HG02884 (cell line): ENCODE measurements around the gene ZMAT3.
"Not testable (repeated sequence)": the region's sequence is repeated elsewhere in the genome, so short reads cannot be mapped to it uniquely, and the experiment has no call there.

ENCODE experiments used
- ATAC-seq: cut with Tn5 transposase; IDR thresholded peaks from one replicate; pipeline ENCODE4 v1.9.1; 2021; ENCODE audit warnings: mild to moderate bottlenecking, moderate library complexity; ENCODE audit not compliant: unreplicated experiment

ZMAT3 gene

DNA sequence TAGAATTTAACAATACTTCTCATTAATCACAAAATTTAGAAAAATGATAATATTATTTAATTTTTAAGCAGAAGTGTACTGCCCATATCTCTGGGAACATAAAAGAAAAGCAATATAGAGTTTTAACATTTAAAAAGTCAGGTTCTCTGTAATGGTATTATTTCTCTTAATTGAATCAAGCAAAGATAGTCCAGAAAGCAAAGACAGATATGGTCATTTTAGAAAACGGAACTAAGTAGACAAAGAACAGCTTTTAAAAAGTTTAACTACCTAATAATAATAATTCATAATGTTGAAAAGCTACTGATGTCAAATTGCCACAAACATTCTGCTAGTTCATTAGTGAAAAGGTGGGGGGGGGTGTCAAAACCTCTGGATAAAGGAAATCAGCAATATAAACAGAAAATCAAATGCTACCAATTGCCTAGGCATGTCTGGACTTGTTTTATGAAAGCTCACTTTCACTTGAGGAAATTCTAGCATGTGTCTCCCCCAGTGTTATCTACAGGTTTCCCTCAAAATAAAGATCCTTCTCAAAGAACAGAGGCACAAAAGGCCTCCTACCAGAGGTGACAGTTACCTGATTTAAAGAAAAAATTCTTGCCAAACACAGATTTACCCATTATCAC is 1.7 kb downstream of the ZMAT3 start:
- ATAC-seq, result no peak

DNA sequence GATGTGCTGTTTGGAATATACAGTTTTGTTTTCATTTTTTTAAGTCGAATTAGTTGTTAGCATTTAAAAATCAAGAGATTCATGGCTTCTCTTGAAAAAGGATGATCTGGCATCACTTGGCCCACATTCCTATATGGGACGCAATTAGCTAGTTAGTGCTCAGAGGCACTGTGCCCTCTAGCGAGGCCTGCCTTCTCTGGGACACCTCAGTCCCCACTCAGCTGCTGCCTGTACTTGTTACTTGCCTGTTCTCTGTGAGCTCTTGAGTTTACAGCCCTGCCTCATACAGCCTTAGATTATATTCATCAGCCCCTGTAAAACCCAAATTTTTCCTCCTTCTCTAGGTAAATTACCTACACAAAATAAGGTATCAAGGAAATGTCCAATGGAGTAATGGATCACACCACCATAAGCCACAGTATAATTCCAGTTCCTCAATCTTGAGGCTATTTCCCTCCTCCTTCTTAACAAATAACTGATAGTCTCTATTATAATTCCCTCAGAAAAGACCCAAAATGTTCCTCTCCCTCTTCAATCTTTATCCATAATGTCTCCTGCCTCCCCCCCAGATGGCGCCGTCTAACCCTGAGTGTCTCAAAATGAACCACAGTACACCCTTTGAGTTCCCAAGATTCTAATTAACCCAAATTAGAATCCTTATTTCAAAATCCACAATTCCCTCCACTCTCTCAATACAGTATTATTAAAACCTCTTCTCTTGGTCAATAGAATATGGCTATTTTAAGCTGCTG is 2.7 kb downstream of the ZMAT3 start:
- ATAC-seq, result no peak

DNA sequence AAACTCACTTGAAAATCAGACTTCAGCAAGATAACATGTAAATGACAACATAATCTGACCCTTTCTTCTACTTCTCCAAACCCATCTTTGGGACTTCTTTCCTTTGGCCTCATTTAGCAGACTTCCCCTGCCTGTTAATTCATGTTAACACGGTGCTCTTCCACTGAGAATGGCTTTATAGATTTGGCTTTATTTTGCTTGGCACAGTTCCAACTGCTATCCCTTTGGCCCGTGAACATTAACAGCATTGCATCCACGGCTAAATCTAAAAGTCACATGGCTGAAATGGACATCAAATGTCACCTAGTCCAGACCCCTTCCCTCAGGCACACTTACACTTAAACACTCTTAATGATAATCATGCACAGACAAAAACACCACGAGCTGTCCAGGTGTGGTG is 3.8 kb downstream of the ZMAT3 start:
- no peak for ATAC-seq

DNA sequence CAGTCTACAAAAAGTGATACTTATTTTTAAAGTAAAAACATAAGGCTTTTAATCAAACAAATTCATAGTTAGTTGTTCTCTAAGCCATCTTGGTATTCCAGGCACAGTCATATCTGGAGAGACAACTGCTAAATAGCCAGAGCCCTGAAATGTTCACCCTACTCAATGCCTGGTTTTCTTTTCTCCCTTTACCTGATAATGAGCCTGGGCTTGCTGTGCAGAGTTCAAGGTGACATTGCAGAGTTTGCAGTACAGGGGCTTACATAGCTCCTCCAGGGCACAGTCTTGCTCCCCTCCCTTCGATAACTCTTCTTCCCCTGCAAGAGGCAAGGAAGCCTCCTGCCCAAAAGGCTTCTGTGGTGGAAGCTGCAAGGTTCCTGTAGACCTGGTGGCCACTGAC is 4.3 kb downstream of the ZMAT3 start:
- ATAC-seq, result no peak

- ATAC-seq, result no peak
Observed at GRCh38 chr3:179063945-179064560, 7.6 kb downstream of the ZMAT3 start.

DNA sequence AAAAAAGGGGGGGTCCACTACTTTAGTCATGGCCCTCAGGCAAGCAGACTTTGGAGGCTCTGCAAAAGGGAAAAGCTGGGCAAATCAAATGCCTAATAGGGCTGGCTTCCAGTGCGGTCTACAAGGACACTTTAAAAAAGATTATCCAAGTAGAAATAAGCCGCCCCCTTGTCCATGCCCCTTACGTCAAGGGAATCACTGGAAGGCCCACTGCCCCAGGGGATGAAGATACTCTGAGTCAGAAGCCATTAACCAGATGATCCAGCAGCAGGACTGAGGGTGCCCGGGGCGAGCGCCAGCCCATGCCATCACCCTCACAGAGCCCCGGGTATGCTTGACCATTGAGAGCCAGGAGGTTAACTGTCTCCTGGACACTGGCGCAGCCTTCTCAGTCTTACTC is 15.3 kb downstream of the ZMAT3 start:
- ATAC-seq, result no peak

DNA sequence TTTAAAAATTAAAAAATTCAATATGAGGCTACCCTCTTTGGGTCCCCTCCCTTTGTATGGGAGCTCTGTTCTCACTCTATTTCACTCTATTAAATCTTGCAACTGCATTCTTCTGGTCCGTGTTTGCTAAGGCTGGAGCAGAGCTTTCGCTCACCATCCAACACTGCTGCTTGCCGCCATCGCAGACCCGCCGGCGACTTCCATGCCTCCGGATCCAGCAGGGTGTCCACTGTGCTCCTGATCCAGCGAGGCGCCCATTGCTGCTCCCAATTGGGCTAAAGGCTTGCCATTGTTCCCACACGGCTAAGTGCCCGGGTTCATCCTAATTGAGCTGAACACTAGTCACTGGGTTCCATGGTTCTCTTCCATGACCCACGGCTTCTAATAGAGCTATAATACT is 17.0 kb downstream of the ZMAT3 start:
- ATAC-seq, result not testable (repeated sequence)

DNA sequence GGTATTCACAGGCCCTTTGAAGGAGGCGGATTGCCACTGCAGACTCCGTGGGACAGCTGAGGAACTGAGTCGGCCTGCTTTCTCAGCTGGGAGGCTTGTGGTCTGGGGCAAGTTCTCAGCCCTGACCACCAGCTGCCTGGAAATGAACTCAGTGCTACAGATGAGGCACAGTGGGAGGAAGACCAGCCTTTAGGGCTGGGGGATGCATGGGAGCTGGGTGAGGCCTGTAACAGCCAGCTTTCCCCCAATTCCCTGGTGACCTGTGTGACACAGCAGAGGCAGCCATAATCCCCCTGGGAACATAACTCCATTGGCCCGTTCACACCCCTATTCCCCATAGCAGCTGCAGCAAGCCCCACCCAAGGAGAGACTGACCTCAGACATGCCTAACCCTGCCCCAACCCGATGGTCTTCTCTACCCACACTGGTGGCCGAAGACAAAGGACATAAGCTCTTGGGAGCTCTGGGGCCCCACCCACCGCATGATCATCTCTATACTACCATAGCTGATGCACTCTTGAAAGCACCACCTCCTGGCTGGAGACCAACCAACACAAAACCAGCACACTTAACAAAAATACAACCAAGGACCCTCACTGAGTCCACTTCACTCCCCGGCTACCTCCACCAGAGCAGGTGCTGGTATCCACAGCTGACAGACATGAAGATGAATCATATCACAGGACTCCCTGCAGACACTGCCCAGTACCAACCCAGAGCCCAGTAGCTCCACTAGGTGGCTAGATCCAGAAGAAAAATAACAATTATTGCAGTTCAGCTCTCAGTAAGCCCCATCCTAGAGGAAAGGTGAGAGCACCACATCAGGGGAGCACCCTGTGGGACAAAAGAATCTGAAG is 24.9 kb downstream of the ZMAT3 start:
- peak; percentile 72 for ATAC-seq

DNA sequence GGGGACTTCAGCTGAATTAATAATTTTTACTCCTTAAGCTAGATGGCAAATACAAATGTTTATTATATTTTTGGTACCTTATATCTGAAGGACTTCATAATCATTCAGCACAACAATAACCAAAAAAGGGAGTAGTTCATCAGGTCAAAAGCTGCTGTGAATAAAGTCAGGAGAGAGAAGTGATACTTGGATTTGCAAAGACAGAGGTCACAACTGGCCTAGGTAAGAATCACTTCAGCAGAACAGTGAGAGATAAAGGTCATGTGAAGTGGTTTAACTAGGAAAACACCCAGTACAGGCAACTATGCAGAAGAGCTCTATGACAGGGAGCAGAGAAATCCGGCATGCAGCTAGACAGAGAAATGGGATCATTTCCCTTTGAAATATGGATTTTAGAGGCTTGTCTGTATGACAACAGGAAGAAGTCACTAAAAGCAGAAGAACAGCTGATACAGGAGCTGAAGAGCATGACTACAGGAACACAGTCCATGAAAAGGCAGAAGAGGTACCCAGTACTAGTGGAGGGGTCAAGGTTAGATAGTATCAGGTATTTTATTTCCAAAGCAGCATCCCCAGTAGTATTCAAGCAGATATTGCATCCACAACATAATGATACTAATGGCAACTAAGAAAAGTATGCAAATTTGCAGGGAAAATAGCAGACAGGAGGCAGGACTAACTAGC is 25.7 kb downstream of the ZMAT3 start:
- ATAC-seq, result peak; percentile 49

DNA sequence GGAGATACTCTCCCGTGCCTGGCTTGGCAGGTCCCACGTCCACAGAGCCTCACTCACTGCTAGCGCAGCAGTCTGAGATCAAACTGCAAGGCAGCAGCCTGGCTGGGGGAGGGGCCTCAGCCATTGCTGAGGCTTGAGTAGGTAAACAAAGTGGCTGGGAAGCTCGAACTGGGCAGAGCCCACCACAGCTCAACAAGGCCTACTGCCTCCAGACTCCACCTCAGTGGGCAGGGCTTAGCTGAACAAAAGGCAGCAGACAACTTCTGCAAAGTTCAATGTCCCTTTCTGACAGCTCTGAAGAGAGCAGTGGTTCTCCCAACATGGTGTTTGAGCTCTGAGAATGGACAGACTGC is 32.7 kb downstream of the ZMAT3 start:
- not testable (repeated sequence) for ATAC-seq

GRCh38 chr3:179038216-179038898 is 33.3 kb downstream of the ZMAT3 start:
- no peak for ATAC-seq

DNA sequence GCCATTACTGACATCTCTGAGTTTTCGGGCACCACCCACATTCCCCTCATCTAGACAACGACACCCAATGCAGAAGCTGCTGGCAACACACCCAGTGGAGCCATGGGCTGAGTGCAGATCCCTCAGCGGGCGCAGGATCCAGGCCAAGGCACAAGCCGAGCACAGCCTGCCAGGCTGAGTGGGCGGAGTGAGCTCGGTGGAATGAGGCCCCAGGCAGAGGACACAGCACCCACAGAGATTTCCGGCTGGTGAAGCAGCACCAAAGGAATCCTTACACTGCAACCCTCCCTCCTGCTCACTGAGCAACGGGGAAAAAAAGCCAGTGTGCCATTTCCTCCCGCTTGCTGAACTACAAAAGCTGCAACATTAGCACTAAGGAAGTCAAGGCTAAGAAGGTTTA is 34.3 kb downstream of the ZMAT3 start:
- no peak for ATAC-seq

GRCh38 chr3:179036626-179037300 is 34.8 kb downstream of the ZMAT3 start:
- ATAC-seq, result no peak

GRCh38 chr3:179036226-179036625 is 35.4 kb downstream of the ZMAT3 start:
- ATAC-seq, result no peak

DNA sequence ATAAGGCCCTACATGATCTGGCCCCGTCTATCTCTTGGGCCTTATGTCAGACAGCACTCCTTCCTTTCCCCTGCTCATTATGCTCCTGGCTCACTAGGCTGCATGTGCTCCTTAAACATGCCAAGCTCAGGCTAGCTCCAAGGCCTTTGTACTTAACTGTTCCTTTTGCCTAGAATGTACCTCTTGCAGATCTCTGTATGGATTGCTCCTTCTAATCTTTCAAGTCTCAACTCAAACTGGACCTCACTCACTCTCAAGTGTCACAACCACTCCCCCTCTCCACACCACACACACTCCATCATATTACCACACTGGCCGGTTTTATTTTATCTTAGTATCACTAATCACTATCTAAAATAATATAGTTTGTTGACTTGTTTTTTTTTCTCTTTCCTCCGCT is 36.4 kb downstream of the ZMAT3 start:
- no peak for ATAC-seq

- not testable (repeated sequence) for ATAC-seq
Observed at GRCh38 chr3:179033304-179033657, 38.3 kb downstream of the ZMAT3 start.

GRCh38 chr3:179032454-179033303 is 38.9 kb downstream of the ZMAT3 start:
- ATAC-seq, result not testable (repeated sequence)

- no peak for ATAC-seq
Observed at GRCh38 chr3:179029096-179029495, 42.5 kb downstream of the ZMAT3 start.

DNA sequence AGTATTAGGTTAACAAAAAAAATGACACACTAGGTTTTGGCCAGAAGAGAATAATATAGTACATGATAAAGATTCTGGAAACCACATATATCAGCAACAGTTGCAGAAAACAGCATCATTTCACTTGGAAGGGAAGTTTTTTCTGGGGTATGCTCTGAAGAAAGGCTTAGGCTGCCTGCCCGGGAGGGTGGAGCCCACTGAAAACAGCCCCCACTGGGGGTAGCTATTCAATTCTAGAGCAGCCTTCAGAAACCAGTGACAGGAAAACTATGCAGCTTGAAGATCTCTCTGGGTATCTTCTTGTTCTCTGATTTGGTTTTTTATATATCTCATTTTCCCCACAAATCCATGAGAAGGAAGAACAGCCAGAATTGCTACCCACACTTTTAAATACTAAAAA is 43.2 kb downstream of the ZMAT3 start:
- ATAC-seq, result no peak
